Spleen (tissue), 7 donors: ENCODE measurements around the gene ATG101.

Experiments
- CTCF ChIP-seq, 11 experiments: fragments of 200-600 bp in 7 of 11; fragments of 450-650 bp in 4 of 11; sonication (generic) in 4 of 11; IDR thresholded peaks in 8 of 11; conservative IDR thresholded peaks in 3 of 11; 1 replicate in 7 of 11; 2 replicates in 4 of 11; pipeline versions ENCODE4 v1.4.0 to v1.8.0; 2016 to 2021; ENCODE audit warnings: antibody characterized with exemption in 11 of 11, inconsistent platforms in 4 of 11, mild to moderate bottlenecking in 1 of 11
- POLR2A ChIP-seq, 3 donors: fragments of 450-650 bp; IDR thresholded peaks; one replicate each; pipeline ENCODE4 v1.5.1; 2017; ENCODE audit warnings: antibody characterized with exemption in 3 of 3, mild to moderate bottlenecking in 1 of 3
- POLR2AphosphoS5 ChIP-seq, 3 donors: sonication (generic); formaldehyde crosslinking; IDR thresholded peaks; one replicate each; pipeline ENCODE4 v1.5.1; 2017; ENCODE audit warnings: antibody characterized with exemption in 3 of 3
- donor health status: DM: no; HTN: no; CAD: no; lungs with moderate emphysema.
- donor health status: DM: no; HTN: no; CAD: no.
- donor health status: DM: no; HTN: no; CAD: no.

- TF ChIP-seq CTCF (IDR thresholded peaks at IDR 0.05 in 8 of 11, conservative IDR thresholded peaks at IDR 0.05 in 3 of 11) (peak in 8 of 11 experiments; percentile 33 to 70 (median 58)), POLR2A (IDR thresholded peaks at IDR 0.05) (no peak), POLR2AphosphoS5 (IDR thresholded peaks at IDR 0.05) (peak in 1 of 3 donors; percentile 49)
Observed at GRCh38 chr12:52119398-52120254, 49.8 kb downstream of the ATG101 start.
